OCI-M1 (cell line): Measurements from ENCODE around the gene PLCXD1.

Source experiments
- DNase-seq: peaks from one replicate; lab custom pipeline; 2025; lab: John Stamatoyannopoulos, UW

Gene PLCXD1

DNA sequence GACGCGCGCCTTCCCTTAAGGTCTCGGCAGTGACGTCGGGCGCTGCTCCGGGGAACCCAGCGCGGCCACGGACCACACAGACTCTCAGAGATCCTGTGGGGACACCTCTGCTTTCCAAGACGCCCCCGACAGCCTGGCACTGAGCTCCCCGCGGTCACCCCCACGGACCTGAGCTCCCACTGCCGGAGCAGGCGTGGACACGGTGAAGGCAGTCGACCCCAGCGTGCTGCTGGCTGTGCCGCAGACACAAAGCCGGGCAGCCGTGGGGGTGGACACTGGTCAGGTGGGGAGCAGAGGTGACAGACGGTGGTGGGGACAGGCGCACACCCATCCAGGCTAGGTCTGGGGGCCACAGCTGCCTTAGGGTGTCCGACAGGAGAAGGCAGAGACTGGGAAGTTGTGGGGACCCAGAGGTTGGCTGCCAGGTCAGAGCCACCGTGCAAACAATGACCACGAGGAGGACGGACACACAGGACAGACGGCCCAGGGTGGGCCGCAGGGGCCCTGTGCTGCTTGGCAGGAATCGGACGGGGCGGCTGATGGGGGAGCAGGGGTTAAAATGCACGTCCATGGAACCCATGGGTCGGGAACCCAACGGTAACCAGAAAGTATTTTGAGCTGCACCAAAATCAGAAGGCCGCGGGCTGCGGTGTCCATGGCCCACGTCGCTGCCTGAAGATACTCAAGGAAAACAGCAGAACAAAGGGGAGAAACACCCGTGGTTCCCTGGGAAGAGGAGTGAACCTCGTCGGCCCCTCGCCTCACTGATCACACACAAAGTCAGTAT is 54.0 kb downstream of the PLCXD1 start:
- no peak for DNase-seq

DNA sequence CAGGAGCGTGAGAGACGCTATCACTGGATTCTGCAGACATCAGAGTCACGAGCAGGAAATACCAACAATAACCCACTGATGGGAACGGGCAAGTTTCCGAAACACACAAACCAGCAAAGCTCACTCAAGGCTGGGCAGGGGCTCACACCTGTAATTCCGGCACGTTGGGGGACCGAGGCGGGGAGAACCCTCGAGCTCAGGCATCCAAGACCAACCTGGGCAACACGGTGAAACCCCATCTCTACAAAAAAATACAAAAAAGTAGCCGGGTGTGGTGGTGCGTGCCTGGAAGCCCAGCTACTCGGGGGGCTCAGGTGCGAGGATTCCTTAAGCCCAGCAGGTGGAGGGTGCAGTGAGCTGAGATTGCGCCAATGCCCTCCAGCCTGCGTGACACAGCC is 54.6 kb downstream of the PLCXD1 start:
- DNase-seq: no peak

DNA sequence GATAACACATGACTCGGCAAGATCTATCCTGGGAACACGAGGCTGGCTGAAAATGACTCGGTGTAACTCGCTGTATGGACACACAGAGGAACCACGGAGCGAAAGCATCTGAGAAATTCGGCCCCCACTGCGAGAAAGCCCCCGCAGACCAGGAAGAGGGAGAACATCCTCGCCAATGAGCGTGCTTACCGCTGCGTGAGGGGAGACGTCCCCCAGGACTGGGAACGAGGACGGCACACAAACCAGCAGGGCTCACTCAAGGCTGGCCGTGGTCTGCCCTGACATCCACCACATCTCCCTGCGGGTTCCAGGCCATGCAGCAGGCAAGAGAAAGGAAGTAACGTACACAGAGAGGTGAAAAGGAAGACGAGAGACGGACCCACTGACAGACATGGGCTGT is 55.0 kb downstream of the PLCXD1 start:
- no peak for DNase-seq

- DNase-seq: no peak
Observed at GRCh38 chrX:337331-337831, 56.2 kb downstream of the PLCXD1 start.

GRCh38 chrX:338281-338835 is 57.2 kb downstream of the PLCXD1 start:
- DNase-seq: no peak

DNA sequence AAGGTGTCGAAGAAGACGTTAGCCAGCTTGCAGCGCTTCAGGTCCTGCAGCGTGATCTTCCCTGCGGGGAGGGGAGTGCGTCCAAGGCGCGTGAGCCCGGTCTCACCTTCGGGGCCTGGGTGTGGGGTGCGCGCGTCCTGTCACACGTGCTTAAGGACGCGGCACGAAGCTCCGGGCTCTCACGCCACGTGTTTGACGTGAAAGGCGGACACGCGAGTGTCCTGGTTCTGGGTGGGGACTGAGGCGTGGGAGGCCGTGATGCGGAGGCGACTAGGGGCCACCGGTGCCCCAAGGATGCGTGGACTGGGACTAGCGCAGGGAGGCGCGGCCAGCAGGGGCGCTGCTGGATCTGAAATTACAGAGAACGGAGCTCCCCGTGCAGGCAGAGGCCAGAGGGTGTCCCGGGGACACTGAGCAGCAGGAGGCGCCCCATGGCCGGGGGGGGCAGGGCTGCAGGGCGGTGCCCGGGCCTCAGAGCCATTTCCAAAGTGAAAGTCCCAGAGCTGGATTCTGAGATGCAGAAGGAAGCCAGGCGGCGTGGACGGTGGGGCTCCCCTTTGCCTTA is 57.7 kb downstream of the PLCXD1 start:
- DNase-seq: no peak

DNA sequence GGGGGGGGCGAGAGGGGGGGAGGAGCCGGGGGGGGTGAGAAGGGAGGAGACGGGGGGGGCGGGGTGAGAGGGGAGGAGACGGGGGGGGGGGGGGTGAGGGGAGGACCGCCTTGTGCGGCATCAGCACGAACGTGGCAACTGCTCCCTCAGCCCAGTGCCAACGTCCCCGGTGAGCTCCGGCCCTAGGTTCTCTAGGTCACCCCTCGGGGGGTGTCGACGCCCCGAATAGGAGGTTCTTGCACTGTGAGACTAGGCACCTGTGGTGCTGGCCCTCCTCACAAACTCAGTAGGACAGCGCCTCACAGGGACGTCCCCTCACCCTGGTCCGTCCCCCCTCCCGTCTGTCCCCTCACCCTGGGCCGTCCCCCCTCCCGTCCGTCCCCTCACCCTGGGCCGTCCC is 58.9 kb downstream of the PLCXD1 start:
- no peak for DNase-seq

DNA sequence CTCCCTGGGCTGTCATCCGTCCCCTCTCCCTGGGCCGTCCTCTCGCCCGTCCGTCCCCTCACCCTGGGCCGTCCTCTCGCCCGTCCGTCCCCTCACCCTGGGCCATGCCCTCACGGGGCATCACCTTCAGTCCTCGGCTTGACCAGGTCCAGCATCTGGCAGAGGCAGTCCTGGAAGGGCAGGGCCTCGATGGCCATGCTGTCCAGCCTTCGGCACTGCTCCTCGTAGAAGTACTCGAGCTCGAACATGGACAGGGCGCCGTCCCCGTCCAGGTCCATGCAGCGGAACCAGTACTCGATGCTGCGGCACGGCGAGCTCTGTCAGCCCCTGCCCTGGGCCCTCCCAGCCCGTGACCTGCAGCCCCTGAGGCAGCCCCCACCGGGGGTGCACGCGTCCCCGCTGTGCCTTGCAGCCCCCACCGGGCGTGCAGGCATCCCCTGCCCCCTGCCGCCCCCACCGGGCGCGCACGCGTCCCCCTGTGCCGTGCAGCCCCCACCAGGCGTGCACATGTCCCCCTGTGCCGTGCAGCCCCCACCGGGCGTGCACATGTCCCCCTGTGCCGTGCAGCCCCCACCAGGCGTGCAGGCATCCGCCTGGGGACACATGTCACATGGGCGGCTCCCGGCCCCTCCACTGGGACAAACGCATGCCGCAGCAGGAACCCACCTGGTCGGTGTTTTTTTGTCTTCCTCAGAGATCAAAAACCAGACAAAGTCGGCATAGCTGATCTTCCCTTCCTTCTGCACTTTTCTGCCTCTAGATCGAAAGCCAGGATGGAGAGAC is 59.7 kb downstream of the PLCXD1 start:
- no peak for DNase-seq

DNA sequence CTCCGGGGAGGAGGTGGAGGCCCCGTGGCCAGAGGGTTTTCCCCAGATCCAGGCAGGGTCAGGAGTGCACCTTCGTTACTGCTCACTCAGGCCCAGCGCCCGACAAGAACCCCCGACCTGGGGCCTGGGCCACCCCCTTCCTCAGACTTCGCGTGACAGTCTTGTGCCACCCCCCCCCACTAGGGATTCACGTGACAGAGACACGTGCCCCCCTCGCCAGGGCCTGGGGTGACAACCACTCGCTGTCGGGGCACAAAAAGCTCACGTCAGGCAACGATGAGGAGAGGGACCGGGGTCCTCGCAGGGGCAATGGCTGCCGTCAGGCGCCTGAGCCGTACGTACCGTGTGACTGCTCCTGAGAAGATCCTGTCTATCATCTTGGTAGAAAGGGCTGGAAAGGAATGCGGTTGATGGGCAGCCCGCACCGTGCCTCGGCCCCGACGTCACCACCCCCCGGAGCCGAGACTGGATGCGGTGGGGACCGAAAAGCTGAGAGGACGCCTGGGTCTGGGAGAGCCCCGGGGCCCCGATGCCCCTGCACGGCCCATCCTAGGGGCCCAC is 60.4 kb downstream of the PLCXD1 start:
- DNase-seq: no peak

GRCh38 chrX:344371-344901 is 63.3 kb downstream of the PLCXD1 start:
- DNase-seq: no peak

- DNase-seq: no peak
Observed at GRCh38 chrX:345020-345925, 64.1 kb downstream of the PLCXD1 start.

DNA sequence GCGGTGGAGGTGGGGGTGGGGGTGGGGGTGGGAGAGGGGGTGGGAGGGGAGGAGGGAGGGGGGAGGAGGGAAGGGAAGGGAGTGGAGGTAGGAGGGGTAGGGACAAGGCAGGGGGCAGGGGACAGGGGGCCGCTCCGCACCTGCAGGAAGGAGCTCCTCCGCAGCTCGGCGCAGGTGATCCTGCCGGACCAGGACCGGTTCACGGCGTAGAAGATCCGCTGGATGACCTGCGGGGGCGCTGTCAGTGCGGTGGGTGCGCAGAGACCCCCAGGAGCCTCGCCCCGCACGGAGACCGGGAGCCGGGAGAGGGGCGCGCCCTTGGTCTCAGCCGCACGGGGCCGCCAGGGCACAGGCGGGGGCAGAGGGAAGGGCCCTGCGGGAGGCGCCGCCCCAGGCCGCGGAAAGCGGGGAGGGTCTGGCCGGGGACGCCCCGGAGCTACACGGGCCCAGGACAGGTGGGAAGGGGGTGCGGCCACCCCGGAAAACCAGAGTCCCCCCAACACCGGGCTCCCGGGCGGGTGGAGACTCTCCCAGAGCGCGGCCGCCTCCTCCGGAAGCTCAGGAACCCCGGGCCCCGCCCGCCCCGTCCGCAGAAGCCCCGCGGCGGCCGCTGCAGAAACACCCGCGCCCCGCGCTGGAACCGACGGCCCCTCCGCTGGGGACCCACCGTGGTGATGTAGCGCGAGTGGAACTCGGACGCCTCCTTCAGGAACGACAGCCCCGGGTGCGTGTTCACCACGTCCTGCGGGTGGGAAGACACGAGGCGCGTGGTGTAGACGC is 65.0 kb downstream of the PLCXD1 start:
- no peak for DNase-seq

- no peak for DNase-seq
Observed at GRCh38 chrX:347351-348117, 66.4 kb downstream of the PLCXD1 start.

DNA sequence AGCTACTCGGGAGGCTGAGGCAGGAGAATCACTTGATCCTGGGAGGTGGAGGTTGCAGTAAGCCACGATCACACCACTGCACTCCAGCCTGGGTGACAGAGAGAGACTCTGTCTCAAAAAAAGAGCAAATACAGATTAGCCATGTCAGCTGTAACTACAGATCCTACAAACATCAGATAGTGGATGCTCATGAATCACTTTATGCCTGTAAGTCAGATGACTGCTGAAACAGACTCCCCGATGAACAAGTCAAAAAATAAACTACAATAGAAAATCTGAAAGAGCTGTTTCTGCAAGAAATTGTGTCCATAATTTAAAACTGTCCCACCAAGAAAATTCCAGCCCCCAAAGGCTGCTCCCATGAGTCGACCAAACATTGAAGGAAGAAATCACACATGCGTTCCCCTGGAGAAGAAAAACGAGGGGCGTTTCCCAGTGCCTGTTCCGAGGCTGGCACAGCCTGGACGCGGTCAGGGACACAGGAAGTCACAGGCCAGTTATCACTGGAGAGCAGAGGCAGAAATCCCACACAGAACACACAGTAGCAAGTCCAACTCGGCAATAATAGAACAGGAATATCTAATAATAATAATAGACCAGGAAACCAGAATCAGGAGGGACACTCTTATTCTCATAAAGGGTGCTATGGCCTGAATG is 67.4 kb downstream of the PLCXD1 start:
- peak; percentile 7 for DNase-seq

DNA sequence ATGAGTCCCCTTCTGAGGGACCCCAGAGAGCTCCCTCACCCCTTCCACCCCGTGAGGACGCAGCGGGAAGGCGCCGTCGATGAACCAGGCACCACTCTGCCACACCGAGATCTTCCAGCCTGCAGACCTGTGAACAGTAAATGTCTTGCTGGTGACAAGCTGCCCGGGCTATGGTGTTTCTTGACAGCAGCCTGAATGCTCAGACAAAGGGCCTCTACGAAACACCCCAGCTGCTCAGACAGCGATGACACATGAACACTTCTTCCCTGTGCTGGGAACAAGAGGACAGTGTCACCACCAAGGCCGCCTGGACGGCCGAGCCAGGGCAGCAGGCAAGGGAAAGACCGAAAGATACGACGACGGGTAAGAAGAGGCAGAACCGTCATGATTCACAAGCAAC is 68.0 kb downstream of the PLCXD1 start:
- no peak for DNase-seq

GRCh38 chrX:349702-350101 is 68.5 kb downstream of the PLCXD1 start:
- no peak for DNase-seq

GRCh38 chrX:350148-350533 is 69.0 kb downstream of the PLCXD1 start:
- no peak for DNase-seq

DNA sequence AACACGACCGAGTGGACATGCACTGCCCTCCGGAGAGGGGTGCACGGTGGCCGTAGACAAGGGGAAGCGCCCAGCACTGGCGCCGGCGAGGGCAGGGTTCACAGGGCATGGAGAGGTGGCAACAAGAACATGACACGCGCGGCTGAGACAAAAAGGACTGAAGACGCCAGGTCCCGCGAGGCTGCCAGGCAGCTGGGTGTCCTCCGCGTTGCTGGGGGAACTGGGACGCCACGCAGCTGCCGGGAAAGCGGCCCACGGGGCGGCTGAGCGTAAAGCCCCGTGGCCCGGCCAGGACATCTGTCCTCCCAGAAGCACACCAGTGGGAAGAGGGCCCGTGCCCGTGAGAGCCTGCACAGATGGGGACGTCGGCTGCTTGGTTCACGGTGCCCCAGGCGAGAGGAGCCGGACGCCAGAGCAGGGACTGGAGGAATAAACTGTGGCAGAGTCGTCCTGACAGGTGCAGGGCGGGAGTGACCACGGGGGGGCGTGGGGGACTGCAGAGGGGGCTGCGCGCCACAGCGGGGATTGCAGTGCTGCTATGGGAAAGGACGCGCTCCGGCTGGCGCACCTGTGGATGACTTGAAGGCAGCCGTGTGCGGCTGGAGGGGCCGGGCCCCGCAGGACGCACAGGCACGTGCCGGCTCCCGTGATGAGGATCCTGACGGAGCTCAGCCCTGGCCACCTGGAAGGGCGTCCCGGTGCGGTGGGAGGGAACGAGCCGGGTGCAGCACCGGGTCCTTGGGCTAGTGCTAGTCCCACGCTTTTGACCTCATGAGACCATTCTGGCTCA is 69.5 kb downstream of the PLCXD1 start:
- no peak for DNase-seq
